HG02642 (cell line): ENCODE measurements around the gene IKZF4.
"Not testable (repeated sequence)": the region's sequence is repeated elsewhere in the genome, so short reads cannot be mapped to it uniquely, and the experiment has no call there.

Source experiments
- ATAC-seq: cut with Tn5 transposase; IDR thresholded peaks from one replicate; pipeline ENCODE4 v1.9.1; 2021; ENCODE audit warnings: mild to moderate bottlenecking; ENCODE audit not compliant: unreplicated experiment, poor library complexity

The IKZF4 gene

GRCh38 chr12:56037161-56037560, 16.3 kb downstream of the IKZF4 start:
- no peak for ATAC-seq

GRCh38 chr12:56038022-56038655, 17.3 kb downstream of the IKZF4 start:
- ATAC-seq, result no peak

DNA sequence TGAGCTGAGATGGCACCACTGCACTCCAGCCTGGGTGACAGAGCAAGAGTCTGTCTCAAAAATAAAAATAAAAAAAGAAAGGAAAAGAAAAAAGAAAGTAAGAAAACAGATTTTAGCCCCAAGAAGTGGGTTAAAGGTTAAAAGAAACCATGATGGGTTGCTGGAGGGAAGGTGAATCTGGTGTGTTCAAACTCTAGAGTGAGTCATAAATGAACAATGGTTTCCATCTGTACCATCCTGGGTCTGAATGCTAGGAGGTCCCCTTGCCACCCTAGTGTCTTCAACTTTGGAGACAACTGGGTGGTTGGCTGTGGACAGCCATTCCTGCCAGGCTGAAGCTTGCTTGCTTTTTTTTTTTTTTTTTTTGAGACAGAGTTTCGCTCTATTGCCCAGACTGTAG, 19.3 kb downstream of the IKZF4 start:
- ATAC-seq, result no peak

DNA sequence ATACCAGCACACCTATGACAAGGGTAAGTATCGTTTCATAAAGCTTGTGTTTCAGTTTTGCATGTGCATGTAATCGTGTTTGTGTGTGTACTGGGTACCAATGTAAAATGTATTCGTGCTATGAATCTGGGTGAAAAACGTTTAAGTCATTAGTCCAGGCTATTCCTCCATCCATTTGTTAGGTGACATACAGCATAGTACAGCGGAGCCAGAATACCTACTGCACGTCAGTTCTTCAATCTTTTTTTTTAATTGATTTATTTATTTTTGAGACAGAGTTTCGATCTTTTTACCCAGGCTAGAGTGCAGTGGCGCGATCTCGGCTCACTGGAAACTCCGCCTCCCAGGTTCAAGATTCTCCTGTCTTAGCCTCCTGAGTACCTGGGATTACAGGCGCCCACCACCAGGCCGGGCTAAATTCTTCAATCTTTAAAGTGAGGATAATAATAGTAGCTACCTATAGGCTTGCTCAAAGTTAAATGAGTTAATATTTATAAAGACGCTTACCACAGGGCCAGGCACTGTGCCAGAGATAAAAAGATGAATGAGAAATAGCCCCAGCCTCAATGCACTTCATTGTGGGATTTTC, 20.2 kb downstream of the IKZF4 start:
- ATAC-seq, result no peak

GRCh38 chr12:56041552-56042429, 20.9 kb downstream of the IKZF4 start, which contains the start of gene RPS26:
RPS26 (plus strand) TSS chr12:56041918; CDS start chr12:56042167, 249 bp downstream.
- peak; percentile 96 for ATAC-seq

DNA sequence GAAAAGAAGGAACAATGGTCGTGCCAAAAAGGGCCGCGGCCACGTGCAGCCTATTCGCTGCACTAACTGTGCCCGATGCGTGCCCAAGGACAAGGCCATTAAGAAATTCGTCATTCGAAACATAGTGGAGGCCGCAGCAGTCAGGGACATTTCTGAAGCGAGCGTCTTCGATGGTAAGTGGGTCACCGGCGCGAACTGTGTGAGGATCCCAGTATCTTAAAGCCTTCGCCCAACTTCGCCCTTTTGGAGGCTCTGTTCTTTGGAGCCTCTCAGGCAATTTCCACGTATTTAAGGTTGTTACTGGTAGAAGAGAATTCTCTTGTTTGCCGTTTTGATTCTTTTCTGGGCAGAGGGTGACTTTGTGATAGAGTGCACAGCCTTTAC, 21.6 kb downstream of the IKZF4 start:
- not testable (repeated sequence) for ATAC-seq

GRCh38 chr12:56042843-56043242, 22.0 kb downstream of the IKZF4 start:
- ATAC-seq, result no peak

GRCh38 chr12:56046027-56046780, 25.4 kb downstream of the IKZF4 start:
- ATAC-seq, result no peak

DNA sequence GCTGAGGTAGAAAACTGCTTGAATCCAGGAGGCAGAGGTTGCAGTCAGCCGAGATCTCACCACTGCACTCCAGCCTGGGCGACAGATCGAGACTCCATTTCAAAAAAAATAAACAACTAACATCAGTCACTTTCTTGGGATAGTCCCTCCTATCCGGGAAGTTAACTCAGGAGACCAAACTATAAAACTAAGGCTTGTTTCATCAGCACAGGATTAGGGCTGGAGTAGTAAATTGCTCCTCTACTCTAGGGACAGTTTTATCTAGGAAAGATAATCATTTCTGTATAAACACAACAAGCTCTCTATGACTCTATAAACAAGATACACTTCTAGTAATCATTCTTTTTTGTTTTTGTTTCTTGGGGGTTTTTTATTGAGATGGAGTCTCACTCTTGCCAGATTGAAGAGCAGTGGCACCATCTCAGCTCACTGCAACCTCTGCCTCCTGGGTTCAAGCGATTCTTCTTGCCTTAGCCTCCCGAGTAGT, 32.6 kb downstream of the IKZF4 start:
- ATAC-seq, result no peak

GRCh38 chr12:56059964-56060363, 39.1 kb downstream of the IKZF4 start:
- ATAC-seq, result not testable (repeated sequence)

DNA sequence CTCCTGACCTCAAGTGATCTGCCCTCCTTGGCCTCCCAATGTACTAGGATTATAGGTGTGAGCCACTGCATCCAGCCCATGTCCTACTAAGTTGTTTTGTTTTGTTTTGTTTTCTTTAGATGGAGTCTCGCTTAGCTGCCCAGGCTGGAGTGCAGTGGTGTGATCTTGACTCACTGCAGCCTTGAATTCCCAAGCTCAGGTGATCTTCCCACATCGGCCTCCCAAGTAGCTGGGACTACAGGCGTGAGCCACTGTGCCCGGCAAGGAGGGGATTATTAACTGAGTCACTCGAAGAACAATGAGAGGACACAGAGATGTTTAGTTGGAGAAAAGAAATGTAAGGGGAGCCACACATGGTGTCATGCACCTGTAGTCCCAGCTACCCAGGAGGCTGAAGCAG, 41.1 kb downstream of the IKZF4 start:
- no peak for ATAC-seq

- no peak for ATAC-seq
Measured at GRCh38 chr12:56062996-56063395, 42.2 kb downstream of the IKZF4 start.

GRCh38 chr12:56071648-56072047, 50.8 kb downstream of the IKZF4 start:
- no peak for ATAC-seq

DNA sequence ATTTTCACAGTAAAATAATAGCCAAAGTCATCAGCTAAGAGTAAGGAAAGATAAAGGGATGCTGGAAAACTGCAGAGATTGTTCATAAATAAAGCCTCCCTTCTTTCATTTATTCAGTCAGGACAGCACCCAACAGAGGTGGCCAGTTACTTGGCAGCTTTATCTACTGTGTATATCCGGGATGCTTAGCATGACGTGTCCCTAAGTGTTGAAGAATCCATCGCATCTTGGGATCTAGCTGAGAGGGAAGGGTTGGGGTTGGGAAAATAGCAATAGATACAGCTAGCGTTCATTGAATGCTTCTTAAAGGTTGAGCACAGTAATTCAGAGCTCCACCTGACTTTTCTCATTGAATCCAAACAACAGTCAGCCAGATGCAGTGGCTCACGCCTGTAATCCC, 53.6 kb downstream of the IKZF4 start:
- ATAC-seq, result no peak

DNA sequence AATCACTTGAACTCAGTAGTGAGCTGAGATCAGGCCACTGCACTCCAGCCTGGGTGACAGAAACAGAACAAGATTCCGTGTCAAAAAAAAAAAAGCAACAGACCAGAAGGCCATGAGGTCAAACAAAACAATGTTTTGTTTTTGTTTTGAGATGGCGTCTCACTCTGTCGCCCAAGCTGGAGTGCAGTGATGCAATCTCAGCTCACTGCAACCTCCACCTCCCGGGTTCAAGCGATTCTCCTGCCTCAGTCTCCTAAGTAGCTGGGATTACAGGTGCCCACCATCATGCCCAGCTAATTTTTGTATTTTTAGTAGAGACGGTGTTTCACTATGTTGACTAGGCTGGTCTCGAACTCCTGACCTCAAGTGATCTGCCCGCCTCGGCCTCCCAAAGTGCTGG, 57.1 kb downstream of the IKZF4 start:
- not testable (repeated sequence) for ATAC-seq

DNA sequence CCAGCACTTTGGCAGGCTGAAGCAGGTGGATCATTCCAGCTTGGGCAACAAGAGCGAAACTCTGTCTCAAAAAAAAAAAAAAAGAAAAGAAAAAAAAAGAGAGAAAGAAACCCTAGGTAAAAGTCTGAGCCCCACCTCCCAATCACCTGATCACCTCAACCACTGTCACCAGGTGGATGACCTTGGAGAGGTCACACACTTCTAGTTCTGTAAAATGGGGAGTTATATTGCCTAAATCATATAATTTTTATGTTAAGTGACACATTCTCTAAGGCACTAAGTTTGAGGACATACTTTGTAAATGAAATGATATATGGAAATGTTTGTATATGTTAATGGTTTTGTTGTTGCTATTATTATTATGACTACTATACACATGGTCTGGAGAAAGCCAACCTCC, 57.6 kb downstream of the IKZF4 start:
- ATAC-seq, result no peak

DNA sequence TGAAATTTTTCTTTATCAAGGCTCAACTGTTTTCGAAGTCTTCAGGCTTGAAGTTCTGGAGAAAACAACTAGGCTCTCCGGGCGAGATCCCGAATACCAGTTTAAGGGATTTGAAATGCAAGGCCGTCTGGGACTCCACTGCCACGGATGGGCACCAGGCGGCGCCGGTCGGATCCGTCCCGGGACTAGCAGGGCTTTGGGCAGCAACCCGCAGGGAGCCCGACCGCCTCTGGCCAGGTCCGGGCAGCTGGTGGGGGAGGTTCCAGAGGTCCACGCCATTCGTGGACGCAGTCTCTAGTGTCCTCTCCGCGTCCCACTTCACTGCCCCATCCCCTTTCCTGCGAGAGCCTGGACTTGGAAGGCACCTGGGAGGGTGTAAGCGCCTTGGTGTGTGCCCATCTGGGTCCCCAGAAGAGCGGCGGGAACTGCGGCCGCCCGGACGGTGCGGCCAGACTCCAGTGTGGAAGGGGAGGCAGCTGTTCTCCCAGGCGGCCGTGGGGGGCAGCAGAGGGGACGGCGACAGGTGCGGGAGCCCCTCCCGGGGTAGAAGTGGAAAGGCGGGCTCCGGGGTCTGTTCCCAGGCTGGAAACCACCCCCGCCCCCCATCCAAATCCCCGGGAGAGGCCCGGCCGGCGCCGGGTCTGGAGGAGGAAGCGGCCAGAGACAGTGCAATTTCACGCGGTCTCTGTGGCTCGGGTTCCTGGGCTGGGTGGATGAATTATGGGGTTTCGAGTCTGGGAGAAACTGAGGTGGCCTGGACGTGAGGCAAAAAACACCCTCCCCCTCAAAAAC, 58.3 kb downstream of the IKZF4 start:
- ATAC-seq, result peak; percentile 78

DNA sequence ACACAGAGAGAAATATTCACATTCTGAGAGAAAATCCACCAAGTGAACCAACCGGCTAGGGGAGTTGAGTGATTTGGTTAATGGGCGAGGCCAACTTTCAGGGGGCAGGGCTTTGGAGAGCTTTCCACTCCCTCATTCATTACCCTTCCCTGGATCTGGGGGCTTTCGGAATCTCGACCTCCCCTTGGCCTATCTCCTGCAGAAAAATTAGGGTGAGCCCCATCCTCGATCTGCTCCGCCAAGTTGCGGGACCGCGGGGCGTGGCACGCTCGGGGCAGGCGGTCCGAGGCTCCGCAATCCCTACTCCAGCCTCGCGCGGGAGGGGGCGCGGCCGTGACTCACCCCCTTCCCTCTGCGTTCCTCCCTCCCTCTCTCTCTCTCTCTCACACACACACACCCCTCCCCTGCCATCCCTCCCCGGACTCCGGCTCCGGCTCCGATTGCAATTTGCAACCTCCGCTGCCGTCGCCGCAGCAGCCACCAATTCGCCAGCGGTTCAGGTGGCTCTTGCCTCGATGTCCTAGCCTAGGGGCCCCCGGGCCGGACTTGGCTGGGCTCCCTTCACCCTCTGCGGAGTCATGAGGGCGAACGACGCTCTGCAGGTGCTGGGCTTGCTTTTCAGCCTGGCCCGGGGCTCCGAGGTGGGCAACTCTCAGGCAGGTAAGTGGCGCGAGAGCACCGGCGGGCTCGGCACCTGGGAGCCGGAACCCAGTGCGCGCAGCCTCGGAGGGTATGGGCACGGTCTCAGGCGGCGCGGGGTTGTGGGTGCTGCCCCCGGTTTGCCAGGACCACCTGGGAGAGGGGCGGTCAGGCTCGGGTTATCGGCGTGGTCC, 59.1 kb downstream of the IKZF4 start, which contains the start of gene ERBB3:
Gene ERBB3 (plus strand): TSS at position 443 of the 833 bp plus-strand sequence. CDS start 136 bp downstream, at position 579.
- peak; percentile 38 for ATAC-seq
